ENCODE measurements around the gene FHL3.
A peak's percentile ranks its signal among the peaks of the same experiment; 100 is the strongest.

Gene FHL3

GRCh38 chr1:37951041-37951782 is 54.1 kb downstream of the FHL3 start:
- Histone ChIP-seq H3K36me3 (ENCODE audit: control insufficient read depth in 4 of 4, insufficient read depth in 4 of 4, low read length in 3 of 4) (peaks cover 0 to under 1% (median 0%) of the 10 kb centered on the region in 4 experiments), H3K9me3 (ENCODE audit: control extremely low read depth in 1 of 5, control insufficient read depth in 4 of 5, insufficient read depth in 2 of 5, low read depth in 1 of 5, low read length in 4 of 5) (no peaks in the 10 kb centered on the region), H3K27ac (ENCODE audit: insufficient read depth in 1 of 2, low read depth in 1 of 2, low read length in 2 of 2, poor library complexity in 1 of 2, severe bottlenecking in 2 of 2) (no peak overlapping the region), H3K4me1 (ENCODE audit: control extremely low read depth in 1 of 4, control insufficient read depth in 4 of 4, insufficient read depth in 4 of 4, low read length in 3 of 4) (peaks cover under 1 to 14% (median 7%) of the 10 kb centered on the region in 4 experiments), H3K27me3 (replicated peaks in 2 of 5; ENCODE audit: control insufficient read depth in 4 of 5, insufficient read depth in 5 of 5, low read length in 4 of 5) (no peaks in the 10 kb centered on the region), H3K4me3 (ENCODE audit: control insufficient read depth in 1 of 7, extremely low read depth in 1 of 7, insufficient read depth in 4 of 7, low read depth in 2 of 7, low read length in 6 of 7) (no peak overlapping the region)
- CTCF ChIA-PET = interaction anchor here (1.0 kb wide), 1 partner anchor 78 kb away, joined by 3 read pairs; no protein-coding TSS in a partner anchor
- WGBS (ENCODE audit: insufficient coverage) = 94% methylated on average over 9 of the region's 11 CpGs
- POLR2A ChIA-PET = no interaction called here
- DNase-seq = no peak

GRCh38 chr1:37949524-37950152 is 55.7 kb downstream of the FHL3 start:
- CTCF ChIA-PET = interaction anchor here (0.8 to 2.3 kb wide), 9 partner anchors 8 to 90 kb away, joined by 3 to 8 read pairs (median 3); partner anchors contain the start of gene MTF1
- Histone ChIP-seq H3K4me1 (ENCODE audit: control extremely low read depth in 1 of 4, control insufficient read depth in 4 of 4, insufficient read depth in 4 of 4, low read length in 3 of 4) (peaks cover 2 to 22% (median 14%) of the 10 kb centered on the region in 4 experiments), H3K27ac (ENCODE audit: insufficient read depth in 1 of 2, low read depth in 1 of 2, low read length in 2 of 2, poor library complexity in 1 of 2, severe bottlenecking in 2 of 2) (no peak overlapping the region), H3K9me3 (ENCODE audit: control extremely low read depth in 1 of 5, control insufficient read depth in 4 of 5, insufficient read depth in 2 of 5, low read depth in 1 of 5, low read length in 4 of 5) (no peaks in the 10 kb centered on the region), H3K36me3 (ENCODE audit: control insufficient read depth in 4 of 4, insufficient read depth in 4 of 4, low read length in 3 of 4) (peaks cover 0 to 4% (median 0%) of the 10 kb centered on the region in 4 experiments), H3K27me3 (replicated peaks in 2 of 5; ENCODE audit: control insufficient read depth in 4 of 5, insufficient read depth in 5 of 5, low read length in 4 of 5) (no peaks in the 10 kb centered on the region), H3K4me3 (ENCODE audit: control insufficient read depth in 1 of 7, extremely low read depth in 1 of 7, insufficient read depth in 4 of 7, low read depth in 2 of 7, low read length in 6 of 7) (no peak overlapping the region)
- DNase-seq = no peak
- WGBS (ENCODE audit: insufficient coverage) = 92% methylated on average over 3 of the region's 6 CpGs
- POLR2A ChIA-PET = no interaction called here

- CTCF ChIA-PET = interaction anchor here (0.8 to 2.3 kb wide), 8 partner anchors 9 to 89 kb away, joined by 3 to 8 read pairs (median 4); partner anchors contain the start of gene MTF1
- POLR2A ChIA-PET = no interaction called here
These were observed 56.5 kb downstream of the FHL3 start for GRCh38 chr1:37948841-37949240.

GRCh38 chr1:37948166-37948565 is 57.1 kb downstream of the FHL3 start:
- CTCF ChIA-PET = interaction anchor here (1.5 to 2.0 kb wide), 3 partner anchors 12 to 88 kb away, joined by 3 to 12 read pairs (median 3); partner anchors contain the start of gene MTF1
- 100% methylated on average over 1 of the region's 2 CpGs for WGBS (ENCODE audit: insufficient coverage)
- Histone ChIP-seq H3K36me3 (ENCODE audit: control insufficient read depth in 4 of 4, insufficient read depth in 4 of 4, low read length in 3 of 4) (peaks cover 0 to 14% (median 3%) of the 10 kb centered on the region in 4 experiments), H3K27ac (ENCODE audit: insufficient read depth in 1 of 2, low read depth in 1 of 2, low read length in 2 of 2, poor library complexity in 1 of 2, severe bottlenecking in 2 of 2) (no peak overlapping the region), H3K9me3 (ENCODE audit: control extremely low read depth in 1 of 5, control insufficient read depth in 4 of 5, insufficient read depth in 2 of 5, low read depth in 1 of 5, low read length in 4 of 5) (no peaks in the 10 kb centered on the region), H3K27me3 (replicated peaks in 2 of 5; ENCODE audit: control insufficient read depth in 4 of 5, insufficient read depth in 5 of 5, low read length in 4 of 5) (no peaks in the 10 kb centered on the region), H3K4me3 (ENCODE audit: control insufficient read depth in 1 of 7, extremely low read depth in 1 of 7, insufficient read depth in 4 of 7, low read depth in 2 of 7, low read length in 6 of 7) (no peak overlapping the region), H3K4me1 (ENCODE audit: control extremely low read depth in 1 of 4, control insufficient read depth in 4 of 4, insufficient read depth in 4 of 4, low read length in 3 of 4) (peaks cover 2 to 22% (median 14%) of the 10 kb centered on the region in 4 experiments)
- DNase-seq = no peak
- POLR2A ChIA-PET = no interaction called here

More at GRCh38 chr1:37948841-37949240, 56.5 kb downstream of the FHL3 start:
- H3K9me3 ChIP-seq (ENCODE audit: control extremely low read depth in 1 of 5, control insufficient read depth in 4 of 5, insufficient read depth in 2 of 5, low read depth in 1 of 5, low read length in 4 of 5) = no peaks in the 10 kb centered on the region
- H3K4me1 ChIP-seq (ENCODE audit: control extremely low read depth in 1 of 4, control insufficient read depth in 4 of 4, insufficient read depth in 4 of 4, low read length in 3 of 4) = peaks cover 2 to 22% (median 14%) of the 10 kb centered on the region in 4 experiments
- DNase-seq = no peak
- H3K27ac ChIP-seq (ENCODE audit: insufficient read depth in 1 of 2, low read depth in 1 of 2, low read length in 2 of 2, poor library complexity in 1 of 2, severe bottlenecking in 2 of 2) = no peak overlapping the region
- H3K4me3 ChIP-seq (ENCODE audit: control insufficient read depth in 1 of 7, extremely low read depth in 1 of 7, insufficient read depth in 4 of 7, low read depth in 2 of 7, low read length in 6 of 7) = no peak overlapping the region
- no peaks in the 10 kb centered on the region for H3K27me3 ChIP-seq (replicated peaks in 2 of 5; ENCODE audit: control insufficient read depth in 4 of 5, insufficient read depth in 5 of 5, low read length in 4 of 5)
- H3K36me3 ChIP-seq (ENCODE audit: control insufficient read depth in 4 of 4, insufficient read depth in 4 of 4, low read length in 3 of 4) = peaks cover 0 to 7% (median 0%) of the 10 kb centered on the region in 4 experiments

GRCh38 chr1:37947364-37947763 is 58.0 kb downstream of the FHL3 start:
- POLR2A ChIA-PET = interaction anchor here (1.2 kb wide), 1 partner anchor 88 kb away, joined by 4 read pairs; the partner anchor contains the start of gene MTF1
- H3K9me3 ChIP-seq (ENCODE audit: control extremely low read depth in 1 of 5, control insufficient read depth in 4 of 5, insufficient read depth in 2 of 5, low read depth in 1 of 5, low read length in 4 of 5) = no peaks in the 10 kb centered on the region
- DNase-seq = no peak
- peaks cover 2 to 22% (median 14%) of the 10 kb centered on the region in 4 experiments for H3K4me1 ChIP-seq (ENCODE audit: control extremely low read depth in 1 of 4, control insufficient read depth in 4 of 4, insufficient read depth in 4 of 4, low read length in 3 of 4)
- CTCF ChIA-PET = interaction anchor here (1.7 to 2.0 kb wide), 2 partner anchors 11 to 88 kb away, joined by 3 to 12 read pairs; partner anchors contain the start of gene MTF1
- H3K27me3 ChIP-seq (replicated peaks in 2 of 5; ENCODE audit: control insufficient read depth in 4 of 5, insufficient read depth in 5 of 5, low read length in 4 of 5) = no peaks in the 10 kb centered on the region
- peak overlapping the region in 6 of 7 experiments; percentile 73 to 99 (median 88) for H3K4me3 ChIP-seq (ENCODE audit: control insufficient read depth in 1 of 7, extremely low read depth in 1 of 7, insufficient read depth in 4 of 7, low read depth in 2 of 7, low read length in 6 of 7)
- peaks cover 0 to 15% (median 4%) of the 10 kb centered on the region in 4 experiments for H3K36me3 ChIP-seq (ENCODE audit: control insufficient read depth in 4 of 4, insufficient read depth in 4 of 4, low read length in 3 of 4)
- H3K27ac ChIP-seq (ENCODE audit: insufficient read depth in 1 of 2, low read depth in 1 of 2, low read length in 2 of 2, poor library complexity in 1 of 2, severe bottlenecking in 2 of 2) = peak overlapping the region in 1 of 2 experiments; percentile 87
- 79% methylated on average over 5 of the region's 6 CpGs for WGBS (ENCODE audit: insufficient coverage)
